Pancreas (tissue), 10 donors: Measurements from ENCODE around the gene PRR4. TPM values are rescaled to one million over a fixed set of nuclear protein-coding genes. Genes with fewer than 3 reads are reported as not detected.

Experiments
- ATAC-seq, 4 donors: fragments of 200-7000 bp; cut with Tn5 transposase; one replicate each; pipeline versions ENCODE4 v1.8.0 to v1.9.1; 2020; ENCODE audit warnings: mild to moderate bottlenecking in 4 of 4, moderate library complexity in 4 of 4
- DNase-seq, 6 donors: peaks; one replicate each; pipeline ENCODE4 v3.0.0-alpha.2; 2020
- FAIRE-seq: peaks from 2 replicates; lab custom pipeline; 2012; peaks lifted over from hg19 to GRCh38; lab: Jason Lieb, UNC
- H3K27ac ChIP-seq, 4 donors: fragments of 200-600 bp; sonication (generic); 1 replicate in 3 of 4; 2 replicates in 1 of 4; pipeline versions ENCODE4 v1.5.0 to v1.8.0; 2020
- H3K27me3 ChIP-seq, 4 donors: fragments of 200-600 bp; one replicate each; pipeline ENCODE4 v1.8.0; 2021
- H3K36me3 ChIP-seq, 3 donors: fragments of 200-600 bp; sonication (generic) in 1 of 3; one replicate each; pipeline versions ENCODE4 v1.5.0 to v1.8.0; 2020 to 2021
- H3K4me1 ChIP-seq, 3 donors: fragments of 200-600 bp; one replicate each; pipeline ENCODE4 v1.8.0; 2021
- H3K4me3 ChIP-seq, 4 donors: fragments of 200-600 bp; sonication (generic) in 2 of 4; one replicate each; pipeline versions ENCODE4 v1.5.0 to v1.8.0; 2020 to 2021
- H3K9me3 ChIP-seq, 4 donors: fragments of 200-600 bp; one replicate each; pipeline ENCODE4 v1.8.0; 2021
- WGBS, 2 donors: extraction: QIAGEN DNeasy Blood & Tissue Kit; methylation state at CpG; one replicate each; pipeline ENCODE4 v1.1.7; 2013; 5-methylcytosine and 5-hydroxymethylcytosine counted together
- intact Hi-C, 3 donors: fragments of 100-400 bp; cut with DNase I; formaldehyde crosslinking; loops; one replicate each; pipeline versions ENCODE4 v1.11.1 to v1.14.2; 2022
- polyA plus RNA-seq, 2 donors: library from polyadenylated mRNA; stranded (reverse); fragments of 200-250 nt; gene quantifications; one replicate each; pipeline ENCODE4 v1.2.3, GENCODE V29; 2013
- total RNA-seq, 6 donors: library from RNA; stranded (reverse); fragmentation: NEBNext Ultra II Directional in 4 of 6; extraction: Animal tissue kit (Norgen Biotek cat#: 25700) in 4 of 6; gene quantifications; one replicate each; pipeline versions ENCODE4 v1.2.1 to v1.2.4, GENCODE V29; 2021 to 2023
- TF ChIP-seq, protein P1 (sequence below), 4 donors: fragments of 200-600 bp; sonication (generic) in 3 of 4; IDR thresholded peaks; one replicate each; pipeline versions ENCODE4 v1.5.0 to v1.8.0; 2021; ENCODE audit warnings: antibody characterized with exemption in 4 of 4
- donor health status: healthy with polysubstance abuse.
- donor health status: DM: no; HTN: no; CAD: no; lungs with moderate emphysema.
- donor health status: DM: no; HTN: no; CAD: no.
- donor health status: control.
- donor health status: control.
- donor health status: Bipolar disorder and iron deficiency.
- donor health status: DM: yes; HTN: yes; CAD: no.
- donor health status: DM: no; HTN: no; CAD: no.
- donor health status: DM: no; HTN: no; CAD: no.
- donor health status: DM: yes; HTN: yes; CAD: no.

Gene PRR4, protein sequence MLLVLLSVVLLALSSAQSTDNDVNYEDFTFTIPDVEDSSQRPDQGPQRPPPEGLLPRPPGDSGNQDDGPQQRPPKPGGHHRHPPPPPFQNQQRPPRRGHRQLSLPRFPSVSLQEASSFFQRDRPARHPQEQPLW
- total RNA-seq, result 1 to 10 TPM in 1 of 6 donors, under 1 TPM in 4, not detected in 1; 0.32 to 1.8 (median 0.55) TPM
- polyA plus RNA-seq, result 1 to 10 TPM; 3.8 to 4.3 TPM

DNA sequence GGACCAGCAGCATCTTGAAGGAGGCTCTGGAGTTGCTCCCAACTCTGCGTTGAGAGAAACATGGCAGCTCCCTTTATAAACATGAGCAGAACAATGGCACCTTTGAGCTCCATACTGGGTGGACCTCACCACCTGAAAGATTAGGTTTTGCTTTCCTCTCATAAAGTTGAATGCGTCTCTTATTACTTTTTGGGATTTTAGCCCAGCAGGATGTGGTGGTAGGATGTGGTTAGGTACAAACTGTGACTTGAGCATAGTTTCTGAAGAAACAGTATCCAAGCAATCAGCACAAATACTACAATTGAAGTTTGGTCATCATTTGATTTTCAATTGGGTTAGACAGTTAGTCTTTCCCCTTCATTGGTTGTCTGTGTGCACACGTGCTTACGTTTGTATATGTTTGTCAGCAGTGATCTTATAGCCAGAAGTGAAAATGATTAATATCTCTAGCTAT lies at the start of gene PRR4:
TSS of gene PRR4 (minus strand) at position 51 of the 454 bp plus-strand sequence. CDS start at position 13, 38 bp downstream.
- no peaks in the 10 kb centered on the region for H3K4me1 ChIP-seq
- no peak for FAIRE-seq
- TF ChIP-seq, protein P1, sequence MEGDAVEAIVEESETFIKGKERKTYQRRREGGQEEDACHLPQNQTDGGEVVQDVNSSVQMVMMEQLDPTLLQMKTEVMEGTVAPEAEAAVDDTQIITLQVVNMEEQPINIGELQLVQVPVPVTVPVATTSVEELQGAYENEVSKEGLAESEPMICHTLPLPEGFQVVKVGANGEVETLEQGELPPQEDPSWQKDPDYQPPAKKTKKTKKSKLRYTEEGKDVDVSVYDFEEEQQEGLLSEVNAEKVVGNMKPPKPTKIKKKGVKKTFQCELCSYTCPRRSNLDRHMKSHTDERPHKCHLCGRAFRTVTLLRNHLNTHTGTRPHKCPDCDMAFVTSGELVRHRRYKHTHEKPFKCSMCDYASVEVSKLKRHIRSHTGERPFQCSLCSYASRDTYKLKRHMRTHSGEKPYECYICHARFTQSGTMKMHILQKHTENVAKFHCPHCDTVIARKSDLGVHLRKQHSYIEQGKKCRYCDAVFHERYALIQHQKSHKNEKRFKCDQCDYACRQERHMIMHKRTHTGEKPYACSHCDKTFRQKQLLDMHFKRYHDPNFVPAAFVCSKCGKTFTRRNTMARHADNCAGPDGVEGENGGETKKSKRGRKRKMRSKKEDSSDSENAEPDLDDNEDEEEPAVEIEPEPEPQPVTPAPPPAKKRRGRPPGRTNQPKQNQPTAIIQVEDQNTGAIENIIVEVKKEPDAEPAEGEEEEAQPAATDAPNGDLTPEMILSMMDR (IDR thresholded peaks at IDR 0.05), result no peak
- H3K27ac ChIP-seq, result no peak within 1 kb of the TSS
- intact Hi-C loops, result no loop called here
- H3K4me3 ChIP-seq, result no peak within 1 kb of the TSS
- WGBS, 2 donors, result 96% methylated on average over 4 of the region's 4 CpGs
- no peaks in the 10 kb centered on the region for H3K36me3 ChIP-seq
- DNase-seq, result no peak
- H3K27me3 ChIP-seq, result no peaks in the 10 kb centered on the region
- no peaks in the 10 kb centered on the region for H3K9me3 ChIP-seq
- ATAC-seq, result no peak

DNA sequence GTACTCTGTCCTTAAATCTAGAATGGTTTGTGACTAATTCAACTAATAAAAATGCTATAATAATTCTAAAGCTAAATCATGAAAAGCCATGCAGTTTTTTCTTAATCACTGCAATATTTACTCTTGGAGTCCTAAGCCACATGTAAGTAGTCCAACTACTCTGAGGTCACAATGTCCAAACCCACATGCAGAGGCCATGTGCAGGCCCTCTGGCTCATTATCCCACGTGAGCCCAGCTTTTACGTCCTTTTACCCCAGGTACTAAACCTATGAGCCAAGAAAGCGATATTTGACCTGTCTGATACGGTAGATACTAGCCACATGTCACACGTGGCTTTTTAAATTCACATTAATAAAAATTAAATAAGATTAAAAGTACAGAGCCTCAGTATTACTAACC lies 47.6 kb upstream of the PRR4 start:
- peaks cover 0 to 7% (median 1%) of the 10 kb centered on the region in 3 donors for H3K4me1 ChIP-seq
- no peaks in the 10 kb centered on the region for H3K36me3 ChIP-seq
- no peak for FAIRE-seq
- WGBS, 2 donors, result 94 to 98% methylated on average over 5 of the region's 5 CpGs
- TF ChIP-seq, protein P1 (IDR thresholded peaks at IDR 0.05), result no peak
- no peak overlapping the region for H3K4me3 ChIP-seq
- intact Hi-C loops, result no loop called here
- ATAC-seq, result no peak
- no peak for DNase-seq
- no peaks in the 10 kb centered on the region for H3K9me3 ChIP-seq
- no peak overlapping the region for H3K27ac ChIP-seq
- H3K27me3 ChIP-seq, result no peaks in the 10 kb centered on the region

DNA sequence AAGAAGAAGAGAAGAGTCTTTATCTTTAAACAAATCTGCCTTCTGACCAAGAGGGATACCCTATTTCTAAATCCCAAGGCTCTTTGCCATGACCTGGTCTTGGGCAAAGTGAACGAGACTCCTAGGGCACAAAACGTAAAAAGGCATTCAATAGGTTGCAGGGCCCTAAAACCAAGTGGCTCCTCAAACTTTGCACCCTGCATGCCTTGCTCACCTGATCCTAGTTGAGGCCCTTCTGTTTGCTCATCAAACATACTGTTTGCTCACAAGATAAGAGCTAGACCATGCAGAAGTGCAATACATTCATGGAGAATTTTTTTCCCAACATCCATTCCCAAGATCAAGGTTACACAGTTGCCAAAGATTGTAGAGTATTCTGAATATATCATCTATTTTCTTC lies 42.7 kb upstream of the PRR4 start:
- Histone ChIP-seq H3K27me3 (no peaks in the 10 kb centered on the region), H3K27ac (no peak overlapping the region), H3K36me3 (no peaks in the 10 kb centered on the region), H3K4me3 (no peak overlapping the region), H3K9me3 (no peaks in the 10 kb centered on the region), H3K4me1 (peaks cover 0 to 11% (median 6%) of the 10 kb centered on the region in 3 donors)
- ATAC-seq (peak; percentile 40 to 85 (median 73)), DNase-seq (peak in 1 of 6 donors; percentile 3), FAIRE-seq (no peak)
- intact Hi-C loops, result no loop called here
- TF ChIP-seq, protein P1 (IDR thresholded peaks at IDR 0.05), result no peak
- 43 to 58% methylated on average over 2 of the region's 2 CpGs for WGBS, 2 donors

DNA sequence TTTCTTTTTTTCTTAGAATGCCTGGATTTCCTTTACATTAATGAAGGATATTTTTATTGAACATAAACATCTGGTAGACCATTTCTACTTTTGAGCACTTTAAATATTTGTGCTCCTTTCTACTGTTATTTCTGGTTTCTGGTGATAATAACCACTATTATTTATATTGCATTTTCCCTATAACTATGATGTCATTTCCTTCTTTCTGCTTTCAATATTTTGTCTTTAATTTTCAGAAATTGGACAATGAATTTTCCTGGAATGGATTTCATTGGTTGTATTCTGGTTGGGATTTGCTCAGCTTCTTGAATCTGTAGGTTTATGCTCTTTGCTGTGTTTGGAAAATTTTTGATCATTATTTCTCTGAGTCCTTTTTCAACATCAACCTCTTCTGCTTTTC lies 40.0 kb upstream of the PRR4 start:
- DNase-seq (no peak), ATAC-seq (no peak), FAIRE-seq (no peak)
- intact Hi-C loops, result no loop called here
- Histone ChIP-seq H3K27me3 (no peaks in the 10 kb centered on the region), H3K9me3 (no peaks in the 10 kb centered on the region), H3K27ac (no peak overlapping the region), H3K4me3 (no peak overlapping the region), H3K4me1 (peaks cover 0 to 11% (median 6%) of the 10 kb centered on the region in 3 donors), H3K36me3 (no peaks in the 10 kb centered on the region)
- TF ChIP-seq, protein P1 (IDR thresholded peaks at IDR 0.05), result no peak

DNA sequence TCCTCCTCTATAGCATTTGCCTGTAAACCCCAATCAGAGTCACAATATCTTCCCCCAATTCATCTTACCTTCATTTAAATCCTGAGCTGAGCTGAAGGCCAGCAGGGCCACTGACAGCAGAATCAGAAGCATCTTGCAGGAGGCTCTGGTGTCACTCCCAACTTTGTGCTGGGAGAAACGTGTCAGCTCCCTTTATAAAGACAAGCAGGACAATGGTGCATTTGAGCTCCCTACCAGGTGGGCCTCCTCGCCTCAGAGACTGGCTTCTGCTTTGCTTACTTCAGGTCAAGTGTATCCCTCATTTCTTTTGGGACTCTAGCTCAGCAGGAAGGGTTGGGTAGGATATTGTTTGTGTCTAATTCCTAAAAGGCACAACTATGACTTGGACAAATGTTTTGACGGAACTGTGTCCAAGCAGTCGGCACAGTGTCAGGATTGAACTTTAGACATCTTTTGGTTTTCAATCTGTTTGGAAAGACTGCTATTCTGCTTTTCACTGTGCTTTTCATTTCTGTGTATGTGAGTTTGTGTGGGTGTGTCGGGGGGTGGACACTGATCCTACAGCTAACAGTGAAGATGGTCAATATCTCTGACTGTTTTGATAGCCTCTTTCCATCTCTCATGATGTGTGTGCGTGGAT lies 34.9 kb upstream of the PRR4 start, which contains the start of gene PRH1:
TSS of gene PRH1 (minus strand) at position 170 of the 640 bp plus-strand sequence. CDS start at position 132, 38 bp downstream.
- Histone ChIP-seq H3K27ac (no peak within 1 kb of the TSS), H3K4me1 (no peaks in the 10 kb centered on the region), H3K9me3 (no peaks in the 10 kb centered on the region), H3K36me3 (no peaks in the 10 kb centered on the region), H3K27me3 (no peaks in the 10 kb centered on the region), H3K4me3 (no peak within 1 kb of the TSS)
- ATAC-seq (no peak), FAIRE-seq (no peak), DNase-seq (no peak)
- intact Hi-C loops, result no loop called here
- WGBS, 2 donors, result 93 to 96% methylated on average over 6 of the region's 6 CpGs
- TF ChIP-seq, protein P1 (IDR thresholded peaks at IDR 0.05), result no peak
